Adrenal gland (tissue), 12 donors: ENCODE measurements around the gene ZIC1. TPM values are rescaled to one million over a fixed set of nuclear protein-coding genes. Genes with fewer than 3 reads are reported as not detected.

Experiments
- DNase-seq, 7 donors: peaks; one replicate each; pipeline ENCODE4 v3.0.0-alpha.2; 2019 to 2020
- H3K27ac ChIP-seq, 5 donors: fragments of 200-600 bp; sonication (generic) in 4 of 5; 1 replicate in 3 of 5; 2 replicates in 2 of 5; pipeline versions ENCODE4 v1.5.1 to v1.8.0; 2016 to 2020; ENCODE audit warnings: mild to moderate bottlenecking in 1 of 5
- H3K27me3 ChIP-seq: fragments of 200-600 bp; 2 replicates; pipeline ENCODE4 v1.8.0; 2021
- H3K36me3 ChIP-seq, 2 donors: fragments of 200-600 bp; replicated peaks in 1 of 2; 1 replicate in 1 of 2; 2 replicates in 1 of 2; pipeline versions ENCODE4 v1.5.1 to v1.8.0; 2018 to 2022
- H3K4me1 ChIP-seq, 2 donors: fragments of 200-600 bp; replicated peaks in 1 of 2; 1 replicate in 1 of 2; 2 replicates in 1 of 2; pipeline versions ENCODE4 v1.5.1 to v1.8.0; 2018 to 2021
- H3K4me3 ChIP-seq, 4 donors: fragments of 200-600 bp; sonication (generic) in 3 of 4; one replicate each; pipeline ENCODE4 v1.5.1; 2016 to 2018
- H3K9me3 ChIP-seq, 3 donors: fragments of 200-600 bp; sonication (generic) in 1 of 3; replicated peaks in 1 of 3; 1 replicate in 2 of 3; 2 replicates in 1 of 3; pipeline versions ENCODE4 v1.5.1 to v1.8.0; 2016 to 2021
- POLR2A ChIP-seq, 2 donors: fragments of 450-650 bp; IDR thresholded peaks; one replicate each; pipeline ENCODE4 v1.6.1; 2017; ENCODE audit warnings: antibody characterized with exemption in 2 of 2, mild to moderate bottlenecking in 2 of 2, moderate library complexity in 1 of 2
- WGBS, 4 donors: extraction: QIAGEN DNeasy Blood & Tissue Kit in 2 of 4; methylation state at CpG; one replicate each; pipeline versions ENCODE4 v1.1.5 to v1.1.7; 2013 to 2017; 5-methylcytosine and 5-hydroxymethylcytosine counted together
- intact Hi-C, 2 donors: fragments of 100-400 bp; cut with DNase I; formaldehyde crosslinking; loops; one replicate each; pipeline versions ENCODE4 v1.14.1 to v1.15.0; 2022 to 2023
- polyA plus RNA-seq, 3 donors: library from polyadenylated mRNA; stranded (reverse); fragments of 200-250 nt in 2 of 3; fragments of 350-450 nt in 1 of 3; fragmentation: Illumina TruSeq in 1 of 3; extraction: RNeasy Lipid Tissue Mini Kit (QIAGEN cat#74804) in 1 of 3; gene quantifications; one replicate each; pipeline ENCODE4 v1.2.3, GENCODE V29; 2013 to 2014
- total RNA-seq, 9 donors: library from RNA; depleted of rRNA in 4 of 9; stranded (reverse); fragments of >200 nt in 4 of 9; fragments of 120-200 nt in 1 of 9; fragmentation: NEBNext Ultra II Directional in 1 of 9; extraction: Animal tissue kit (Norgen Biotek cat#: 25700) in 1 of 9; gene quantifications; one replicate each; pipeline versions ENCODE4 v1.1.0 to v1.2.4, GENCODE V29; 2013 to 2023
- TF ChIP-seq, protein P1 (sequence below), 6 experiments: fragments of 450-650 bp in 4 of 6; fragments of 200-600 bp in 2 of 6; sonication (generic) in 1 of 6; IDR thresholded peaks; 1 replicate in 5 of 6; 2 replicates in 1 of 6; pipeline versions ENCODE4 v1.5.1 to v1.8.0; 2016 to 2021; ENCODE audit warnings: antibody characterized with exemption in 6 of 6, mild to moderate bottlenecking in 2 of 6, moderate library complexity in 1 of 6
- donor health status: healthy with polysubstance abuse.
- donor health status: Bipolar disorder and iron deficiency.
- donor health status: DM: yes; HTN: yes; CAD: no.
- donor health status: DM: no; HTN: no; CAD: no.
- donor health status: DM: no; HTN: no; CAD: no.
- donor health status: DM: yes; HTN: yes; CAD: no.

The ZIC1 gene
- total and polyA plus RNA-seq, 12 donors = 0.08 to 0.64 (median 0.32) TPM; not detected in 9

DNA sequence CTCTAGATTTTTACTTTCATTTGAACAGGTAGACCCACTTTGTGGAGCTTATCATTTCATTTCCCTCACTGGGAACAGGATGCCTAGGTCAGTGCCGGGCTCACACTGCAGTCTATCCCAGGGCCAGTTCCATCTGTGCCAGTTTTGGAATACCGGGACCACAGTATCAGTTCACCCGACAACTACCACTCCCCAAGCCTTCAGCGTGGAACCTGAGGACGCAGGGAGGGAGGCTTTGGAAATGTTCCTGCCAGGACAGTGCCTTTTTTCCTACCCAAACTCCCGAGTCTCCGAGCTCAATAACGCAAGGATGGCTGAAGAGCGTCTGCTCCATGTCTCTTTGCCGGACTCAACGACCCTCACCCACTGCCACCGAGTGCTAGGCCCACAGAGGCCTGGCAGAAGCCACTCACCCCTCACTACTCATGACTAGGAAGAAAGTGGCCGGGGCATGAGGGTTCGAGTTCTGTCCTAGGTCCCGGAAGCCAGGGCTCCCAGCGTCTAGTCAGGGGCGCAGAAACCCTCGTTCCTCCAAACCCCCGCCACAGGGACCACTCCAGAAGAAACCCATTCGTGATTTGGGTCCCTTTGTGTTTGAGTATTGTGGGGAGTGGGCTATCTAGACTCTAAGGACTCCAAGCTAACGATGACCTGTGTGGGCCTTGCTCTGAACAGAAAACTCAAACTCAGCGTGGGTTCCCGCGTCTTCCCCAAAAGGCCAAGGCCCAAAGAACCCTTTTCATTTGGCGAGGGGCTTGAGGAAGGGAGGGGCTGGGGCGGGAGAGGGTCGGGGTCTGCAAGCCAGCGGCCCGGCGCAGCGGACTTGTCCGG, 11.4 kb downstream of the ZIC1 start:
- TF ChIP-seq POLR2A (IDR thresholded peaks at IDR 0.05) = no peak
- TF ChIP-seq, protein P1, sequence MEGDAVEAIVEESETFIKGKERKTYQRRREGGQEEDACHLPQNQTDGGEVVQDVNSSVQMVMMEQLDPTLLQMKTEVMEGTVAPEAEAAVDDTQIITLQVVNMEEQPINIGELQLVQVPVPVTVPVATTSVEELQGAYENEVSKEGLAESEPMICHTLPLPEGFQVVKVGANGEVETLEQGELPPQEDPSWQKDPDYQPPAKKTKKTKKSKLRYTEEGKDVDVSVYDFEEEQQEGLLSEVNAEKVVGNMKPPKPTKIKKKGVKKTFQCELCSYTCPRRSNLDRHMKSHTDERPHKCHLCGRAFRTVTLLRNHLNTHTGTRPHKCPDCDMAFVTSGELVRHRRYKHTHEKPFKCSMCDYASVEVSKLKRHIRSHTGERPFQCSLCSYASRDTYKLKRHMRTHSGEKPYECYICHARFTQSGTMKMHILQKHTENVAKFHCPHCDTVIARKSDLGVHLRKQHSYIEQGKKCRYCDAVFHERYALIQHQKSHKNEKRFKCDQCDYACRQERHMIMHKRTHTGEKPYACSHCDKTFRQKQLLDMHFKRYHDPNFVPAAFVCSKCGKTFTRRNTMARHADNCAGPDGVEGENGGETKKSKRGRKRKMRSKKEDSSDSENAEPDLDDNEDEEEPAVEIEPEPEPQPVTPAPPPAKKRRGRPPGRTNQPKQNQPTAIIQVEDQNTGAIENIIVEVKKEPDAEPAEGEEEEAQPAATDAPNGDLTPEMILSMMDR (IDR thresholded peaks at IDR 0.05) = no peak
- no peaks in the 10 kb centered on the region for H3K36me3 ChIP-seq
- 20 to 26% (median 21%) methylated on average over 15 to 32 of the region's 32 CpGs for WGBS, 4 donors
- no peak overlapping the region for H3K27ac ChIP-seq
- peaks cover 0 to 10% of the 10 kb centered on the region in 2 donors for H3K4me1 ChIP-seq
- H3K27me3 ChIP-seq = peaks cover 88% of the 10 kb centered on the region
- H3K4me3 ChIP-seq = no peak overlapping the region
- H3K9me3 ChIP-seq = no peaks in the 10 kb centered on the region
- intact Hi-C loops = no loop called here
- DNase-seq = no peak

DNA sequence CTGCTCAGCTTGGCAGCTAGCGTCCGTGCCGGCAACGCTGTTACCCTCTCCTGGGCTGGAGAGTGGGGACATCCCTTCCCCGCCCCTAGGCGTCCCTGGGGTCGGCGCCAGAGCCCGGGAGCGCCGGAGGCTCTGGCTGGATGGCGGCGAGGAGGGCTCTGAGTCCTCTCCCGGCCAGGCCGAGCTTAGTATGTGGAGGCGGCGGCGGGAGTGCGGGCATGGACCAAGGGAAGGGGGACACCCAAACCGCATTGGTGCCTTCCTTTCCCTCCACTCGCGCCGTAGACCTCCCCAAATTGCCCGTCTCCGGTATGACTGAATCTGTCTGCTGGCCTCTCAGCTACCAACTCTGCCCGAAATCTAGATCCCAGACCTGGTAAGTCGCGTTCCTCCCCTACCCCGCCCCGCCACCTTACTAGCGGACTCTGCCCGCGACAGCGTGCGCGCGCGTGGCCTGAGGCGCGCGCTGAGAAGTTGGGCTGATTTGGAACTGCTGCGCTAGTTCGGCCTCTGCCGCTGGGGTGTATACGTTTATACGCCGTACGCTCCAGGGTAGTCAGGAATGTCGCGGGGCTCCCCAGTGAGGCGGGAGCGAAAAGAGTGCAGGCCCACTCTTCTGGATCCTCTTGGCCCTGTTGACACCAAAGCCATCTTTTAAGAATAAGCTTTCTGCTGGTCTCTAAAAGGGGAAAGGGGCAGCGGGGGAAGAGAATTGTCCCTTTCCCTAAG, 12.2 kb downstream of the ZIC1 start:
- intact Hi-C loops = no loop called here
- Histone ChIP-seq H3K4me1 (peaks cover 0 to 10% of the 10 kb centered on the region in 2 donors), H3K27ac (no peak overlapping the region), H3K4me3 (no peak overlapping the region), H3K36me3 (no peaks in the 10 kb centered on the region), H3K9me3 (no peaks in the 10 kb centered on the region), H3K27me3 (peaks cover 89% of the 10 kb centered on the region)
- 4 to 22% (median 13%) methylated on average over 3 to 53 of the region's 53 CpGs for WGBS, 4 donors
- no peak for TF ChIP-seq POLR2A (IDR thresholded peaks at IDR 0.05)
- TF ChIP-seq, protein P1 (IDR thresholded peaks at IDR 0.05) = no peak
- DNase-seq = no peak

DNA sequence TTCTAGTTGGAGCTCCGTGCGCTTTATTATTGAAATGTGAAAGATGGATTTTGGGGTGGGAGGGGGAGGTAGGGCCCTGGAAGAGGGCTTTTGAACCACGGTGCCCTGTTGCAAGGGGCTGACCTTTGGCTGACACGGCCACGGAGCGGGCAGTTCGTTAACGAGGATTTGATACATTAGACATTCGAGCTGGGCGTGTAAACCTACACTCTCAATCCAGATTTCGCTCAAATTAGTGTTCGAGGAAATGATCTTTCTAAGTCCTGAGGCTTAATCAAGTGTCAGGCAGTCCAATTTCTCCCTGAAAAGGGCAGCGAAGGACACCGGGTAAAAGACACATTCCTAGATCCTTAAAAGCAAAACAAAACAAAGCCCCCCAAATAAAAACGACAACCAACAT, 13.0 kb downstream of the ZIC1 start:
- peaks cover 90% of the 10 kb centered on the region for H3K27me3 ChIP-seq
- DNase-seq = no peak
- TF ChIP-seq POLR2A (IDR thresholded peaks at IDR 0.05) = no peak
- TF ChIP-seq, protein P1 (IDR thresholded peaks at IDR 0.05) = no peak
- no peaks in the 10 kb centered on the region for H3K9me3 ChIP-seq
- H3K27ac ChIP-seq = no peak overlapping the region
- peaks cover 0 to 10% of the 10 kb centered on the region in 2 donors for H3K4me1 ChIP-seq
- 13 to 21% (median 17%) methylated on average over 15 of the region's 15 CpGs for WGBS, 4 donors
- no peak overlapping the region for H3K4me3 ChIP-seq
- intact Hi-C loops = no loop called here
- H3K36me3 ChIP-seq = no peaks in the 10 kb centered on the region
